ENCODE results near the gene KRT77. TPM values are rescaled to one million over a fixed set of nuclear protein-coding genes. Genes with fewer than 3 reads are reported as not detected.

KRT77 gene
- total RNA-seq, 4 donors from 2014 or later, result not detected

DNA sequence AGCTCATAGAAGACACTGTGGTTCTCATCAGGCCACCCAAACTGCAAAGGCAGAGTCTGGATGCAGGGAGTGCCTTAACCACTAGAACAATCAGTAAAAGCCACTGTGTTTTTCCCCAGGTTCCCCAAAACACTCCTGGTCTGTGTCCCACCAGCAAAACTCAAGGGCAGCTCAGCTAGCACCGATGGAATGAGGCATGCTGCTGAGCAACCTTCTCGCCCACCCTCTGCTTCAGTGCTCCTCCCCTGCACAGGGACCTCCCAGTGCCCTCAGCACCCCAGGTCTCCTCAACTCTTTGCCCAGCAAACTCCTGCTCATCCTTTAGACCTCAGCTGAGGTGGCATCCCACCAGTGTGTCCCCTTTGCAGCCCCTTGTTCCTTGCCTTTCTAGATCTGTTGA, 4.0 kb downstream of the KRT77 start:
- H3K9me3 ChIP-seq, result no peaks in the 10 kb centered on the region
- H3K27me3 ChIP-seq, result no peaks in the 10 kb centered on the region
- no peak for DNase-seq
- no peak for TF ChIP-seq CTCF (IDR thresholded peaks at IDR 0.05)
- TF ChIP-seq POLR2A (IDR thresholded peaks at IDR 0.05), result no peak
- H3K36me3 ChIP-seq, result no peaks in the 10 kb centered on the region
- no peak overlapping the region for H3K4me3 ChIP-seq
- no peaks in the 10 kb centered on the region for H3K4me1 ChIP-seq
- no peak overlapping the region for H3K27ac ChIP-seq
- intact Hi-C loops (cut with DNase I; ENCODE audit: low total_unique reads), result no loop called here

DNA sequence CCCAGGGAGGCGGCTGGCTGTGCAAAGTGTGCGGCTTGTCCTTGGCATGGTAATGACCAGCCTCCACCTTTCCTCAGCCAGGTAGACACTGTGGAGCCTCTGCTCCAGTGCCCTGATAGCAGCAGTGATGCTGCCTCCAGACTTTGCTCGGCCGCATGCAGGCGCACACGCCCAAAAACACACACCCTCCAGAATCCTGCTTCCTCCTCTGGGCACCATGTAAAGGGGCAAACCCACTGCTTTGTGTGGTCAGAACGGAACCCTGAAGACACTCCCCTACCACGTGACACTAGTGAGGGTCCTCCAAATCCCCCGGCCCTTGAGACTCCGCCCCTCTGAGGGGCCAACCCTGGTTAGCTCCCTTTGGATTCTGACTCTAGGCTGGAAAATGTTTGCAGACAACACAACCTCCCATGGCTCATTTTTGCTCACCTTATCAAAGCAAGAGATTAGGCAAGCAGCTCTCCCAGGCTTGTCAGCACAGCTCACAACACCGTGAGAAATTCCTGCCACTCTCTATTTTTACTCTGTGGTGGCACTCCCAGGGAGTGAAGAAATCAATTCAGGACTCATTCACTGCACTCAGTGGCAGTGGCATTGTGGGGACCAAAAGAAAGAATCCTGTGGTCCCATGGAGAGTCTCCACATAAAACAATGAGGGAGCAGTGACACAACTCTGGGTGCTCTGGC, 4.5 kb downstream of the KRT77 start:
- Histone ChIP-seq H3K9me3 (no peaks in the 10 kb centered on the region), H3K4me1 (no peaks in the 10 kb centered on the region), H3K36me3 (no peaks in the 10 kb centered on the region), H3K27me3 (no peaks in the 10 kb centered on the region), H3K27ac (no peak overlapping the region), H3K4me3 (no peak overlapping the region)
- intact Hi-C loops (cut with DNase I; ENCODE audit: low total_unique reads), result no loop called here
- no peak for DNase-seq
- TF ChIP-seq CTCF (IDR thresholded peaks at IDR 0.05), result no peak
- no peak for TF ChIP-seq POLR2A (IDR thresholded peaks at IDR 0.05)

- no peaks in the 10 kb centered on the region for H3K4me1 ChIP-seq
- TF ChIP-seq POLR2A (IDR thresholded peaks at IDR 0.05) (no peak), CTCF (IDR thresholded peaks at IDR 0.05) (no peak)
- intact Hi-C loops (cut with DNase I; ENCODE audit: low total_unique reads), result no loop called here
Observed at GRCh38 chr12:52697058-52697582, 6.2 kb downstream of the KRT77 start.

DNA sequence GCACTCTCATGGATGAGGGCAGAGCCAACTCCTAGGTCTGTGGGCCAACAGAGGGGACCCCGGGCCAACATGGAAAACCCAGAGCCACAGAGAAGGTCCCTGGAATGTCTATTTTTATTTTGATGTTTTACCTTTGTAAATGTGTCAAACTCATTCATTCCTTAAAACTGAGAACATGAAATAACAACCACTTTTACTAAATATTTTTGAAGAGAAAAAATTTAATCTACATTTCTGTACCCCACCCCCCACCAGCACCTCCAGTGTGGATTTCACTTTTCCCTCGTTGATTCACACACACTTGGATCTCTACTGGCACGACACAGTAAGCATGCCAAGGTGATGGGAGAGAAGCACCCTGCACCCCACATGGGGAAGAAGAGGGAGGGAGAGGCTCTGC, 6.7 kb downstream of the KRT77 start:
- no peak for TF ChIP-seq CTCF (IDR thresholded peaks at IDR 0.05)
- no peak for TF ChIP-seq POLR2A (IDR thresholded peaks at IDR 0.05)
- intact Hi-C loops (cut with DNase I; ENCODE audit: low total_unique reads), result no loop called here
- H3K27me3 ChIP-seq, result no peaks in the 10 kb centered on the region
- no peak overlapping the region for H3K4me3 ChIP-seq
- H3K27ac ChIP-seq, result no peak overlapping the region
- no peaks in the 10 kb centered on the region for H3K4me1 ChIP-seq
- no peak for DNase-seq
- H3K9me3 ChIP-seq, result no peaks in the 10 kb centered on the region
- H3K36me3 ChIP-seq, result no peaks in the 10 kb centered on the region

More at GRCh38 chr12:52697058-52697582, 6.2 kb downstream of the KRT77 start:
- H3K27ac ChIP-seq, result no peak overlapping the region
- no peaks in the 10 kb centered on the region for H3K9me3 ChIP-seq
- no peak overlapping the region for H3K4me3 ChIP-seq
- no peak for DNase-seq
- no peaks in the 10 kb centered on the region for H3K27me3 ChIP-seq
- no peaks in the 10 kb centered on the region for H3K36me3 ChIP-seq

DNA sequence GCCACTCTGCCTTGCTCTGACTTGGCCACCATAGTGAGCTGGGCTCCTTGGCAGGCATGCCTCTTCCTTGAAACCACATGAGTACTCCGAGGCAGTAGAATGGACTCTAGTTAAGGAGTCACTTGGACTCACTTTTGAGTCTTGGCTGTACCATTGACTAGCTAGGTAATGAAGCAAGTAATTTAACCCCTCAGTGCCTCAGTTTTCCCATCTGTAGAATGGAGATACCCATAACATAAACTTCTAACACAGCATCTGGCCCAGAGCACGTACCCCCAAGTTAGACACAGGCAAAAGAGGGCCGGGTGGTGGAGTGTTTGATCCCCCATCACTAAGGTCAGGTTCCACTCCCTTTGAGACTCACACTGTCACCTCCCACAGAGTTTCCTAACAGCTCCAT, 8.3 kb downstream of the KRT77 start:
- no peak overlapping the region for H3K4me3 ChIP-seq
- TF ChIP-seq CTCF (IDR thresholded peaks at IDR 0.05) (no peak), POLR2A (IDR thresholded peaks at IDR 0.05) (no peak)
- H3K4me1 ChIP-seq, result no peaks in the 10 kb centered on the region
- H3K36me3 ChIP-seq, result no peaks in the 10 kb centered on the region
- intact Hi-C loops (cut with DNase I; ENCODE audit: low total_unique reads), result no loop called here
- H3K27me3 ChIP-seq, result no peaks in the 10 kb centered on the region
- H3K27ac ChIP-seq, result no peak overlapping the region
- H3K9me3 ChIP-seq, result no peaks in the 10 kb centered on the region
- no peak for DNase-seq
